Measurements from ENCODE around the gene SYT2.
"Not testable (repeated sequence)": the region's sequence is repeated elsewhere in the genome, so short reads cannot be mapped to it uniquely, and the experiment has no call there.

Gene SYT2

GRCh38 chr1:202745323-202745888, 35.2 kb upstream of the SYT2 start:
- TF ChIP-seq CTCF (IDR thresholded peaks at IDR 0.05; ENCODE audit: control insufficient read depth, insufficient read depth, low read depth, low read length, missing control alignments), result no peak
- H3K4me3 ChIP-seq (ENCODE audit: control insufficient read depth, low read depth, low read length), result no peak overlapping the region
- no peak for DNase-seq (ENCODE audit: low read depth)

- not testable (repeated sequence) for DNase-seq (ENCODE audit: low read depth); H3K4me3 ChIP-seq (ENCODE audit: control insufficient read depth, low read depth, low read length)
Measured at GRCh38 chr1:202744770-202745169, 34.5 kb upstream of the SYT2 start.

- no peak for DNase-seq (ENCODE audit: low read depth)
- TF ChIP-seq CTCF (IDR thresholded peaks at IDR 0.05; ENCODE audit: control insufficient read depth, insufficient read depth, low read depth, low read length, missing control alignments), result no peak
- no peak overlapping the region for H3K4me3 ChIP-seq (ENCODE audit: control insufficient read depth, low read depth, low read length)
Measured at GRCh38 chr1:202742496-202742895, 32.2 kb upstream of the SYT2 start.

- H3K4me3 ChIP-seq (ENCODE audit: control insufficient read depth, low read depth, low read length), result no peak overlapping the region
- no peak for DNase-seq (ENCODE audit: low read depth)
- no peak for TF ChIP-seq CTCF (IDR thresholded peaks at IDR 0.05; ENCODE audit: control insufficient read depth, insufficient read depth, low read depth, low read length, missing control alignments)
Measured at GRCh38 chr1:202733251-202733650, 23.0 kb upstream of the SYT2 start.

- no peak for TF ChIP-seq CTCF (IDR thresholded peaks at IDR 0.05; ENCODE audit: control insufficient read depth, insufficient read depth, low read depth, low read length, missing control alignments)
- H3K4me3 ChIP-seq (ENCODE audit: control insufficient read depth, low read depth, low read length), result no peak overlapping the region
- DNase-seq (ENCODE audit: low read depth), result no peak
Measured at GRCh38 chr1:202728951-202729350, 18.7 kb upstream of the SYT2 start.

- no peak for TF ChIP-seq CTCF (IDR thresholded peaks at IDR 0.05; ENCODE audit: control insufficient read depth, insufficient read depth, low read depth, low read length, missing control alignments)
- DNase-seq (ENCODE audit: low read depth), result no peak
- H3K4me3 ChIP-seq (ENCODE audit: control insufficient read depth, low read depth, low read length), result no peak overlapping the region
Measured at GRCh38 chr1:202725526-202725925, 15.3 kb upstream of the SYT2 start.

- TF ChIP-seq CTCF (IDR thresholded peaks at IDR 0.05; ENCODE audit: control insufficient read depth, insufficient read depth, low read depth, low read length, missing control alignments), result no peak
- DNase-seq (ENCODE audit: low read depth), result no peak
- no peak overlapping the region for H3K4me3 ChIP-seq (ENCODE audit: control insufficient read depth, low read depth, low read length)
Measured at GRCh38 chr1:202723708-202724107, 13.5 kb upstream of the SYT2 start.

GRCh38 chr1:202723046-202723445, 12.8 kb upstream of the SYT2 start:
- not testable (repeated sequence) for DNase-seq (ENCODE audit: low read depth)

More at GRCh38 chr1:202723046-202723445, 12.8 kb upstream of the SYT2 start:
- H3K4me3 ChIP-seq (ENCODE audit: control insufficient read depth, low read depth, low read length), result not testable (repeated sequence)
